H1 (cell line): ENCODE data around the gene PLEKHA5. TPM values are rescaled to one million over a fixed set of nuclear protein-coding genes. Genes with fewer than 3 reads are reported as not detected.

Experiments
- CTCF ChIA-PET: fragments of 300-600 bp; sonication (Branson Sonifier 250); formaldehyde crosslinking; loops from one replicate; lab custom pipeline; 2021; ENCODE audit not compliant: partially characterized antibody; lab: Charles Lee
- POLR2A ChIA-PET: fragments of 300-600 bp; sonication (Branson Sonifier 250); formaldehyde crosslinking; loops from one replicate; lab custom pipeline; 2021; ENCODE audit warnings: inconsistent platforms; ENCODE audit not compliant: partially characterized antibody; lab: Charles Lee
- DNase-seq, 2 experiments: peaks; one replicate each; pipeline versions ENCODE4 v3.0.0 to v3.0.0-alpha.2; 2010 to 2022; ENCODE audit warnings: low spot score in 2 of 2, low read depth in 1 of 2, mixed read lengths in 1 of 2
- FAIRE-seq: peaks from 2 replicates; lab custom pipeline; 2011; peaks lifted over from hg19 to GRCh38; lab: Jason Lieb, UNC
- H2AFZ ChIP-seq: 2 replicates; pipeline ENCODE4 v1.8.1; 2012; ENCODE audit warnings: low read length, inconsistent platforms
- H2AK5ac ChIP-seq: 2 replicates; pipeline ENCODE4 v1.6.1; 2013; ENCODE audit warnings: low read depth, low read length
- H2BK120ac ChIP-seq: replicated peaks from 2 replicates; pipeline ENCODE3; 2013; ENCODE audit warnings: low read depth, low read length, inconsistent platforms
- H2BK12ac ChIP-seq: 2 replicates; pipeline ENCODE4 v1.6.1; 2013; ENCODE audit warnings: low read depth, low read length
- H2BK15ac ChIP-seq: 2 replicates; pipeline ENCODE4 v1.6.1; 2013; ENCODE audit warnings: low read length
- H2BK20ac ChIP-seq: 2 replicates; pipeline ENCODE4 v1.6.1; 2013; ENCODE audit warnings: low read length
- H2BK5ac ChIP-seq: 2 replicates; pipeline ENCODE4 v1.6.1; 2013; ENCODE audit warnings: low read depth, low read length
- H3K14ac ChIP-seq: 2 replicates; pipeline ENCODE4 v1.6.1; 2013; ENCODE audit warnings: inconsistent platforms; ENCODE audit not compliant: insufficient read length
- H3K18ac ChIP-seq: 2 replicates; pipeline ENCODE4 v1.6.1; 2013; ENCODE audit warnings: low read length; ENCODE audit errors: extremely low read depth
- H3K23ac ChIP-seq: 2 replicates; pipeline ENCODE4 v1.6.1; 2013; ENCODE audit warnings: inconsistent platforms; ENCODE audit not compliant: insufficient read length
- H3K23me2 ChIP-seq: 2 replicates; pipeline ENCODE4 v1.6.1; 2013; ENCODE audit warnings: low read depth, low read length
- H3K27ac ChIP-seq: 2 replicates; pipeline ENCODE4 v1.6.1; 2011; ENCODE audit warnings: low read depth, low read length, inconsistent platforms
- H3K27me3 ChIP-seq, 4 experiments: replicated peaks in 1 of 4; 1 replicate in 1 of 4; 2 replicates in 3 of 4; pipeline versions ENCODE4 v1.6.1 to v1.8.1; 2011 to 2013; ENCODE audit warnings: low read length in 3 of 4, mild to moderate bottlenecking in 3 of 4, inconsistent platforms in 2 of 4, mixed read lengths in 2 of 4, moderate library complexity in 1 of 4; ENCODE audit not compliant: control insufficient read depth in 3 of 4, insufficient read depth in 3 of 4; ENCODE audit errors: extremely low read depth in 1 of 4
- H3K36me3 ChIP-seq, 4 experiments: 2 replicates each; pipeline versions ENCODE4 v1.6.1 to v1.8.1; 2011 to 2013; ENCODE audit warnings: mild to moderate bottlenecking in 4 of 4, low read length in 3 of 4, moderate library complexity in 2 of 4, control low read depth in 1 of 4, inconsistent platforms in 1 of 4; ENCODE audit not compliant: insufficient read depth in 4 of 4, control insufficient read depth in 2 of 4
- H3K4ac ChIP-seq: replicated peaks from 2 replicates; pipeline ENCODE3; 2013; ENCODE audit warnings: low read length, low read depth, mixed read lengths, inconsistent platforms; ENCODE audit not compliant: insufficient read length
- H3K4me1 ChIP-seq, 4 experiments: replicated peaks in 1 of 4; 1 replicate in 1 of 4; 2 replicates in 3 of 4; pipeline versions ENCODE4 v1.6.1 to v1.8.1; 2011 to 2013; ENCODE audit warnings: low read length in 3 of 4, inconsistent platforms in 2 of 4, mixed read lengths in 1 of 4; ENCODE audit not compliant: insufficient read depth in 4 of 4, control insufficient read depth in 3 of 4
- H3K4me2 ChIP-seq, 2 experiments: 2 replicates each; pipeline versions ENCODE4 v1.6.1 to v1.8.1; 2011 to 2013; ENCODE audit warnings: low read depth in 2 of 2, low read length in 2 of 2, control low read depth in 1 of 2, inconsistent platforms in 1 of 2, mild to moderate bottlenecking in 1 of 2; ENCODE audit not compliant: insufficient read depth in 1 of 2
- H3K4me3 ChIP-seq, 4 experiments: fragments of 200-600, 300-600 bp in 1 of 4; sonication (generic), shearing (Covaris generic), sonication (Bioruptor Twin) in 1 of 4; 2 replicates each; pipeline versions ENCODE4 v1.5.1 to v1.8.1; 2011 to 2016; ENCODE audit warnings: low read length in 4 of 4, low read depth in 3 of 4, control low read depth in 2 of 4, inconsistent platforms in 2 of 4, mild to moderate bottlenecking in 2 of 4, mixed read lengths in 1 of 4, moderate library complexity in 1 of 4; ENCODE audit not compliant: insufficient read depth in 2 of 4; ENCODE audit errors: extremely low read depth in 1 of 4
- H3K56ac ChIP-seq: replicated peaks from 2 replicates; pipeline ENCODE3; 2013; ENCODE audit warnings: low read depth, mild to moderate bottlenecking, mixed read lengths, low read length, inconsistent platforms; ENCODE audit not compliant: insufficient read length
- H3K79me1 ChIP-seq: 2 replicates; pipeline ENCODE4 v1.6.1; 2013; ENCODE audit warnings: low read depth, low read length, control low read depth
- H3K79me2 ChIP-seq, 2 experiments: 2 replicates each; pipeline versions ENCODE4 v1.6.1 to v1.8.1; 2012 to 2013; ENCODE audit warnings: low read length in 2 of 2, mild to moderate bottlenecking in 2 of 2, inconsistent platforms in 1 of 2; ENCODE audit not compliant: insufficient read depth in 2 of 2, control insufficient read depth in 1 of 2
- H3K9ac ChIP-seq, 4 experiments: replicated peaks in 1 of 4; 1 replicate in 1 of 4; 2 replicates in 3 of 4; pipeline versions ENCODE4 v1.6.1 to v1.8.1; 2011 to 2013; ENCODE audit warnings: low read depth in 3 of 4, low read length in 3 of 4, control low read depth in 2 of 4, mild to moderate bottlenecking in 2 of 4, moderate library complexity in 2 of 4, inconsistent platforms in 1 of 4; ENCODE audit errors: extremely low read depth in 1 of 4
- H3K9me3 ChIP-seq, 2 experiments: 2 replicates each; pipeline versions ENCODE4 v1.6.1 to v1.8.1; 2012 to 2013; ENCODE audit warnings: mild to moderate bottlenecking in 2 of 2, moderate library complexity in 2 of 2, control low read depth in 1 of 2, inconsistent platforms in 1 of 2, low read depth in 1 of 2, low read length in 1 of 2, mixed read lengths in 1 of 2; ENCODE audit not compliant: insufficient read depth in 2 of 2
- H4K20me1 ChIP-seq, 2 experiments: replicated peaks in 1 of 2; 2 replicates each; pipeline versions ENCODE3 to v1.8.1; 2011 to 2013; ENCODE audit warnings: inconsistent platforms in 2 of 2, low read length in 2 of 2, mild to moderate bottlenecking in 1 of 2; ENCODE audit not compliant: insufficient read depth in 2 of 2, control insufficient read depth in 1 of 2
- H4K5ac ChIP-seq: 2 replicates; pipeline ENCODE4 v1.6.1; 2013; ENCODE audit warnings: low read length, low read depth, mixed read lengths, inconsistent platforms; ENCODE audit not compliant: insufficient read length
- H4K8ac ChIP-seq: 2 replicates; pipeline ENCODE4 v1.8.0; 2013; ENCODE audit warnings: mild to moderate bottlenecking, moderate library complexity, low read length, inconsistent platforms; ENCODE audit not compliant: insufficient read depth; ENCODE audit errors: extremely low read depth
- H4K91ac ChIP-seq: replicated peaks from 2 replicates; pipeline ENCODE3; 2013; ENCODE audit warnings: low read length, mixed read lengths, inconsistent platforms; ENCODE audit not compliant: insufficient read length
- CHD2 ChIP-seq: IDR thresholded peaks from 2 replicates; pipeline ENCODE4 v1.6.1; 2012; ENCODE audit warnings: low read length, improper control_type of control experiment
- CTBP2 ChIP-seq: IDR thresholded peaks from 2 replicates; pipeline ENCODE4 v1.7.0; 2011; ENCODE audit warnings: borderline replicate concordance, mild to moderate bottlenecking, moderate library complexity, mixed read lengths, low read length; ENCODE audit not compliant: insufficient read depth, insufficient read length
- WGBS, 2 experiments: shearing (Covaris generic) in 1 of 2; methylation state at CpG; one replicate each; pipeline versions ENCODE4 v1.1.6 to v1.1.7; 2013 to 2015; ENCODE audit warnings: low lambda C conversion rate in 2 of 2, mixed read lengths in 2 of 2, inconsistent platforms in 1 of 2, low coverage in 1 of 2, missing lambda C conversion rate in 1 of 2; ENCODE audit not compliant: insufficient replicate concordance in 2 of 2, insufficient coverage in 1 of 2, insufficient read length in 1 of 2; ENCODE audit errors: extremely low coverage in 1 of 2, missing lambda C conversion rate in 1 of 2; 5-methylcytosine and 5-hydroxymethylcytosine counted together
- polyA plus RNA-seq, 7 experiments: library from polyadenylated mRNA; depleted of rRNA in 3 of 7; stranded (reverse) in 5 of 7; unstranded in 2 of 7; fragments of >200 nt in 5 of 7; fragments of 200-250 nt in 2 of 7; gene quantifications; 1 replicate in 5 of 7; 2 replicates in 1 of 7; 4 replicates in 1 of 7; pipeline versions ENCODE4 v1.2.1 to v1.2.3, GENCODE V29; 2011 to 2013; ENCODE audit warnings: missing spikeins in 2 of 7, mixed read lengths in 2 of 7
- total RNA-seq: library from RNA; stranded (reverse); fragmentation: NEBNext Ultra II Directional; extraction: Animal tissue kit (Norgen Biotek cat#: 25700); gene quantifications from 2 replicates; pipeline ENCODE4 v1.2.1, GENCODE V29; 2021
- TF ChIP-seq, protein P1 (sequence below): IDR thresholded peaks from 2 replicates; pipeline ENCODE4 v1.6.1; 2011; ENCODE audit warnings: low read depth, mild to moderate bottlenecking, low read length; ENCODE audit not compliant: insufficient read depth

The PLEKHA5 gene
- total and polyA plus RNA-seq, 2 of the 8 experiments (the other 6 are each of a cell fraction or from before 2014, with no cell fraction given) = 17.2 to 66.1 TPM

- no peak overlapping the region for H2BK120ac ChIP-seq
- no peak overlapping the region for H3K9ac ChIP-seq
- DNase-seq = no peak
- H2BK5ac ChIP-seq = no peak overlapping the region
- H4K20me1 ChIP-seq = peaks cover 0 to 1% of the 10 kb centered on the region in 2 experiments
- H3K27ac ChIP-seq = no peak overlapping the region
- H2AK5ac ChIP-seq = no peak overlapping the region
- ChIA-PET POLR2A (interaction anchor here (1.0 kb wide), 1 partner anchor 9 kb away, joined by 3 read pairs; no protein-coding TSS in a partner anchor), CTCF (interaction anchor here (1.0 to 2.2 kb wide), 2 partner anchors 11 to 13 kb away, joined by 4 to 7 read pairs; no protein-coding TSS in a partner anchor)
- H2BK12ac ChIP-seq = no peak overlapping the region
- H2BK15ac ChIP-seq = no peak overlapping the region
- no peaks in the 10 kb centered on the region for H3K9me3 ChIP-seq
- H2AFZ ChIP-seq = no peak overlapping the region
- H4K5ac ChIP-seq = no peak overlapping the region
- no peak overlapping the region for H3K23ac ChIP-seq
- no peak overlapping the region for H3K4me2 ChIP-seq
- H3K79me1 ChIP-seq = no peaks in the 10 kb centered on the region
- peaks cover 0 to 25% (median 8%) of the 10 kb centered on the region in 4 experiments; a peak in 6 of 8 replicates for H3K36me3 ChIP-seq
- H3K79me2 ChIP-seq = no peaks in the 10 kb centered on the region
- H3K23me2 ChIP-seq = no peaks in the 10 kb centered on the region
- 82% methylated on average over 1 of the region's 1 CpG; no CpG with 5 or more reads in 1 of the 2 experiments for WGBS, 2 experiments
- no peak for FAIRE-seq
- no peak overlapping the region for H3K4ac ChIP-seq
- no peaks in the 10 kb centered on the region; a peak in 1 of 7 replicates for H3K4me1 ChIP-seq
- no peak overlapping the region for H4K91ac ChIP-seq
- H2BK20ac ChIP-seq = no peak overlapping the region
- H3K18ac ChIP-seq = no peak overlapping the region
- H3K14ac ChIP-seq = no peak overlapping the region
- no peak overlapping the region for H4K8ac ChIP-seq
- no peak overlapping the region for H3K4me3 ChIP-seq
- H3K27me3 ChIP-seq = no peaks in the 10 kb centered on the region
- H3K56ac ChIP-seq = no peak overlapping the region
- TF ChIP-seq CHD2 (no peak), CTBP2 (no peak)
- TF ChIP-seq, protein P1, sequence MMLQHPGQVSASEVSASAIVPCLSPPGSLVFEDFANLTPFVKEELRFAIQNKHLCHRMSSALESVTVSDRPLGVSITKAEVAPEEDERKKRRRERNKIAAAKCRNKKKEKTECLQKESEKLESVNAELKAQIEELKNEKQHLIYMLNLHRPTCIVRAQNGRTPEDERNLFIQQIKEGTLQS = no peak
Measured at GRCh38 chr12:19301688-19302087, 172.2 kb downstream of the PLEKHA5 start.
